Fibroblast of lung (primary cell): ENCODE measurements around the gene ZSCAN32.

ENCODE experiments used
- CTCF ChIP-seq, 2 donors: IDR thresholded peaks in 1 of 2; conservative IDR thresholded peaks in 1 of 2; 1 replicate in 1 of 2; 2 replicates in 1 of 2; pipeline ENCODE4 v1.5.1; 2011 to 2012; ENCODE audit warnings: low read length in 2 of 2, control low read depth in 1 of 2, inconsistent platforms in 1 of 2, low read depth in 1 of 2, mild to moderate bottlenecking in 1 of 2
- EZH2 ChIP-seq: IDR thresholded peaks from 2 replicates; pipeline ENCODE4 v1.5.1; 2012; ENCODE audit warnings: low read length, control low read depth, mild to moderate bottlenecking; ENCODE audit errors: missing control alignments

DNA sequence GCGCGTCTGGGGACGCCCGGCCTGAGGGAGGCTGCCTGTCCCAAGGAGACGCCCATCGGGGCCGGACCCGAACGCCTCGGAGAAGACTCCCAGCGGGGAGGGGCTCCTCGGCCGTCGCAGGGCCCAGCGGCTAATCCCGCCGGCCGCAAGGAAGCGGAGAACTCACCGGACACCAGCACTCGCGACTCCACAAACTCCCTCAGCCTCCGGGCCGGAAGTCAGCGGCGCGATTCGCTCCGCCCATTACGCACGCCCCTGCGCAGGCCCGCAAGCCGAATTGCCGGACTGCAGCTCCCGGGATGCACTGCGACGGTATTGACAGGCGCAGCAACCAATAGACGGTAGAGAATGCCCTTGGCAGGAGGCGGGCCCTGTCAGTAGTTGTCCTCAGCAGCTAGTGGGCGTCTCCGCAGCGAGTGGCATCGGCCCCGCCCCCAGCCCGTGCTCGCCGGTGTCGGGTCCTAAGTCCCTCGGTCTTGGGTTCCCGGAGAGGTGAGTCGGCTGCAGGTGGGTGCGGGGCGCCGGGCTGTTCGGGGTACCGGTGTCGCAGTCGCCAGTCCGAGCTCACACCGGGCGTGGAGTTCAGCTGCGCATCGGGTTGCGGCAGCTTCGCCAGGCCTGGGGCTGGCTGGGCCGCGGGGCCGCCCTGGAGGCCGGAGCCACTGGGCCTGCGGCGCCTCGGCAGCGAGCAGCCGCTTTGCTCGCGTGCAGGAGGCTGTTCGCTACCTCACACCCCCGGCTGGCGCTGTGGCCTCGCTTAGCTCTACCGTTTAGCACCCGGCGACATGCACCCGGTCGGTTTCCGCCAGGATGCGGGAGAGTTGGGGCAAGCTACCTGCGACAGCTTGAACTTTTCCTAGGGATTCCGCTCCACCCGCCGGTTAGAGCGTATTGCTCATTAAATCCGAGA is at the start of gene ZSCAN32, which contains the start of gene ZNF174:
- no peak for TF ChIP-seq EZH2
- no peak for TF ChIP-seq CTCF (conservative IDR thresholded peaks at IDR 0.05 in 1 of 2, IDR thresholded peaks at IDR 0.05 in 1 of 2; ENCODE audit: low read depth in 1 of 2, low read length in 2 of 2)
